Lung (tissue), 12 donors: ENCODE measurements around the gene MYLK. TPM values are rescaled to one million over a fixed set of nuclear protein-coding genes. Genes with fewer than 3 reads are reported as not detected.

Experiments used
- ATAC-seq: fragments of 200-7000 bp; cut with Tn5 transposase; one replicate; pipeline ENCODE4 v1.9.1; 2020; ENCODE audit warnings: moderate number of reproducible peaks; ENCODE audit not compliant: insufficient read depth, low FRiP score
- DNase-seq, 3 donors: peaks; one replicate each; pipeline ENCODE4 v3.0.0-alpha.2; 2013 to 2017
- H3K27ac ChIP-seq, 2 donors: one replicate each; pipeline ENCODE4 v1.5.1; 2013; ENCODE audit warnings: mild to moderate bottlenecking in 2 of 2, moderate library complexity in 2 of 2, control low read depth in 1 of 2, inconsistent platforms in 1 of 2, low read depth in 1 of 2, low read length in 1 of 2
- H3K27me3 ChIP-seq, 3 donors: one replicate each; pipeline ENCODE4 v1.5.1; 2013; ENCODE audit warnings: low read length in 2 of 3; ENCODE audit not compliant: control insufficient read depth in 3 of 3, insufficient read depth in 3 of 3
- H3K36me3 ChIP-seq, 4 donors: one replicate each; pipeline ENCODE4 v1.5.1; 2013; ENCODE audit warnings: low read length in 4 of 4, mild to moderate bottlenecking in 1 of 4, moderate library complexity in 1 of 4; ENCODE audit not compliant: control insufficient read depth in 4 of 4, insufficient read depth in 4 of 4
- H3K4me1 ChIP-seq, 5 donors: one replicate each; pipeline ENCODE4 v1.5.1; 2013; ENCODE audit warnings: low read length in 5 of 5, mild to moderate bottlenecking in 2 of 5, moderate library complexity in 1 of 5; ENCODE audit not compliant: control insufficient read depth in 5 of 5, insufficient read depth in 5 of 5
- H3K4me3 ChIP-seq: one replicate; pipeline ENCODE4 v1.5.1; 2013; ENCODE audit warnings: mild to moderate bottlenecking, control low read depth, moderate library complexity
- H3K9ac ChIP-seq, 2 donors: one replicate each; pipeline ENCODE4 v1.5.1; 2013; ENCODE audit warnings: low read length in 2 of 2, control low read depth in 1 of 2; ENCODE audit not compliant: insufficient read depth in 1 of 2
- H3K9me3 ChIP-seq, 4 donors: one replicate each; pipeline ENCODE4 v1.5.1; 2013; ENCODE audit warnings: low read length in 3 of 4, mild to moderate bottlenecking in 1 of 4, moderate library complexity in 1 of 4; ENCODE audit not compliant: control insufficient read depth in 4 of 4, insufficient read depth in 3 of 4
- CTCF ChIP-seq: IDR thresholded peaks from 2 replicates; pipeline ENCODE4 v1.5.1; 2012; ENCODE audit warnings: mild to moderate bottlenecking; ENCODE audit errors: control extremely low read depth, extremely low read depth
- WGBS, 2 donors: extraction: QIAGEN DNeasy Blood & Tissue Kit; methylation state at CpG; one replicate each; pipeline ENCODE4 v1.1.7; 2013; 5-methylcytosine and 5-hydroxymethylcytosine counted together
- polyA plus RNA-seq, 2 donors: library from polyadenylated mRNA; stranded (reverse); fragments of 200-250 nt; gene quantifications; one replicate each; pipeline ENCODE4 v1.2.1, GENCODE V29; 2013
- total RNA-seq, 2 donors: library from RNA; depleted of rRNA in 1 of 2; stranded (reverse); fragments of >200 nt in 1 of 2; gene quantifications; one replicate each; pipeline ENCODE4 v1.2.1, GENCODE V29; 2014 to 2021
- donor health status: control.
- donor health status: control.
- donor health status: Bipolar disorder and iron deficiency.
- donor health status: healthy.
- donor health status: DM: yes; HTN: yes; CAD: no.

The MYLK gene
- total and polyA plus RNA-seq, 4 donors: 23.3 to 324 (median 112) TPM

DNA sequence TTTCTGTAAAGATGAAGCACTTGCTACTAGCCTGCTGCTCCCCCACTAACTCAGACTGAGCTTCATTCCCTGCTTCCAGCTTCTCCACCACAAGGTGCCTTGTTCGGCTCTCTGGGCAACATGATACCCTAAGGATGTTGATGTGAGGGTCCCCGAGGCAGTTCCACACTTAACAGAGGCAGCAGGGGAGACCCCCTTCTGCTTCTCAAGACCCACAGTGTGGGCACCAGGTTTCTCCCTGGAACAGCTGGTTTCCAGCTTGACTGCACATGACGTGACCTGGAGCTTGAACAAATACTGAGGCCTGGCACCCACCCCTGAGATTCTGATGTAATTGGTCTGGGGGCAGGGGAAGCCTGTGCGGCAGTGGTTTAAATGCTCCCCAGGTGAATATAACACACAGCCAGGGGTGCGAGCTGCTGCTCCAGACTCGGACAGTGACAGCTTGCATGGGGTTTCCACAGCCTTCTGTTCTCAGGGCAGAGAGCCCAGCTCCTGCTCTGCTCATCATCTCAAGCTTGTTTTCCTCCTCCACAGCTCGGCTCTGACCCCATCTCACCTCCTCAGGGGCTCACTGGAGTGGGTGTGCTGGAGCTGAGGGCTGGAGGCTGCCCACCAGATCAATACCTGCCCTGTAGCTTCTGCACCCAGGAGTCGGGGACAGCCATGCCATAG lies 204.3 kb downstream of the MYLK start:
- peak overlapping the region in 1 of 2 donors; percentile 33 for H3K27ac ChIP-seq
- H3K9me3 ChIP-seq: no peaks in the 10 kb centered on the region
- no peak overlapping the region for H3K4me3 ChIP-seq
- DNase-seq (no peak), ATAC-seq (no peak)
- no peak for TF ChIP-seq CTCF
- H3K27me3 ChIP-seq: no peaks in the 10 kb centered on the region
- H3K36me3 ChIP-seq: peaks cover 0 to 59% (median 34%) of the 10 kb centered on the region in 4 donors
- H3K9ac ChIP-seq: no peak overlapping the region
- H3K4me1 ChIP-seq: peaks cover 0 to 19% (median 7%) of the 10 kb centered on the region in 5 donors
- 72 to 82% methylated on average over 8 of the region's 8 CpGs for WGBS, 2 donors

GRCh38 chr3:123678108-123678511 lies 206.0 kb downstream of the MYLK start:
- Histone ChIP-seq H3K9ac (no peak overlapping the region), H3K4me3 (no peak overlapping the region), H3K9me3 (no peaks in the 10 kb centered on the region), H3K4me1 (peaks cover 0 to 18% (median 0%) of the 10 kb centered on the region in 5 donors), H3K27ac (peak overlapping the region in 1 of 2 donors; percentile 6), H3K36me3 (peaks cover 0 to 70% (median 33%) of the 10 kb centered on the region in 4 donors), H3K27me3 (no peaks in the 10 kb centered on the region)
- ATAC-seq (peak; percentile 28), DNase-seq (no peak)
- WGBS, 2 donors: 60 to 75% methylated on average over 8 of the region's 8 CpGs
- TF ChIP-seq CTCF: no peak

- Histone ChIP-seq H3K9ac (no peak overlapping the region), H3K36me3 (peaks cover 0 to 60% (median 19%) of the 10 kb centered on the region in 4 donors), H3K27me3 (no peaks in the 10 kb centered on the region), H3K4me3 (no peak overlapping the region), H3K27ac (no peak overlapping the region), H3K4me1 (peaks cover 0 to 16% (median 0%) of the 10 kb centered on the region in 5 donors), H3K9me3 (no peaks in the 10 kb centered on the region)
- 89 to 91% methylated on average over 3 of the region's 3 CpGs for WGBS, 2 donors
- no peak for DNase-seq
- TF ChIP-seq CTCF: no peak
- no peak for ATAC-seq
These were observed 211.5 kb downstream of the MYLK start for GRCh38 chr3:123672429-123673146.
